Spleen (tissue), 11 donors: ENCODE data around the gene CCDC47. TPM values are rescaled to one million over a fixed set of nuclear protein-coding genes. Genes with fewer than 3 reads are reported as not detected.

Source experiments
- DNase-seq: peaks from one replicate; pipeline ENCODE4 v3.0.0-alpha.2; 2020
- H3K27ac ChIP-seq, 8 donors: fragments of 200-600 bp; sonication (generic) in 7 of 8; 1 replicate in 4 of 8; 2 replicates in 4 of 8; pipeline versions ENCODE4 v1.5.0 to v1.8.0; 2016 to 2021; ENCODE audit warnings: inconsistent platforms in 4 of 8, mild to moderate bottlenecking in 4 of 8, moderate library complexity in 1 of 8
- H3K27me3 ChIP-seq, 7 donors: fragments of 200-600 bp; sonication (generic) in 6 of 7; replicated peaks in 1 of 7; 1 replicate in 4 of 7; 2 replicates in 3 of 7; pipeline versions ENCODE4 v1.5.0 to v1.8.0; 2016 to 2021; ENCODE audit warnings: inconsistent platforms in 3 of 7, mild to moderate bottlenecking in 1 of 7
- H3K36me3 ChIP-seq, 6 donors: fragments of 200-600 bp; sonication (generic) in 5 of 6; 1 replicate in 4 of 6; 2 replicates in 2 of 6; pipeline versions ENCODE4 v1.5.0 to v1.8.0; 2016 to 2021; ENCODE audit warnings: inconsistent platforms in 2 of 6
- H3K4me1 ChIP-seq, 6 donors: fragments of 200-600 bp; sonication (generic) in 5 of 6; 1 replicate in 3 of 6; 2 replicates in 3 of 6; pipeline versions ENCODE4 v1.5.0 to v1.8.0; 2016 to 2021; ENCODE audit warnings: inconsistent platforms in 3 of 6
- H3K4me3 ChIP-seq, 8 donors: fragments of 200-600 bp; sonication (generic) in 7 of 8; 1 replicate in 4 of 8; 2 replicates in 4 of 8; pipeline versions ENCODE4 v1.5.0 to v1.8.0; 2016 to 2021; ENCODE audit warnings: inconsistent platforms in 4 of 8, mild to moderate bottlenecking in 4 of 8, moderate library complexity in 2 of 8
- H3K9me3 ChIP-seq, 8 donors: fragments of 200-600 bp; sonication (generic) in 7 of 8; 1 replicate in 4 of 8; 2 replicates in 4 of 8; pipeline versions ENCODE4 v1.5.0 to v1.8.0; 2016 to 2021; ENCODE audit warnings: inconsistent platforms in 4 of 8
- CTCF ChIP-seq, 11 experiments: fragments of 200-600 bp in 7 of 11; fragments of 450-650 bp in 4 of 11; sonication (generic) in 4 of 11; IDR thresholded peaks in 8 of 11; conservative IDR thresholded peaks in 3 of 11; 1 replicate in 7 of 11; 2 replicates in 4 of 11; pipeline versions ENCODE4 v1.4.0 to v1.8.0; 2016 to 2021; ENCODE audit warnings: antibody characterized with exemption in 11 of 11, inconsistent platforms in 4 of 11, mild to moderate bottlenecking in 1 of 11
- POLR2A ChIP-seq, 3 donors: fragments of 450-650 bp; IDR thresholded peaks; one replicate each; pipeline ENCODE4 v1.5.1; 2017; ENCODE audit warnings: antibody characterized with exemption in 3 of 3, mild to moderate bottlenecking in 1 of 3
- POLR2AphosphoS5 ChIP-seq, 3 donors: sonication (generic); formaldehyde crosslinking; IDR thresholded peaks; one replicate each; pipeline ENCODE4 v1.5.1; 2017; ENCODE audit warnings: antibody characterized with exemption in 3 of 3
- WGBS, 5 donors: extraction: QIAGEN DNeasy Blood & Tissue Kit in 3 of 5; methylation state at CpG; one replicate each; pipeline versions ENCODE4 v1.1.5 to v1.1.7; 2013 to 2018; 5-methylcytosine and 5-hydroxymethylcytosine counted together
- intact Hi-C: fragments of 100-400 bp; cut with DNase I; formaldehyde crosslinking; loops from one replicate; pipeline ENCODE4 v1.15.0; 2023; ENCODE audit warnings: low total_unique reads
- polyA plus RNA-seq, 3 donors: library from polyadenylated mRNA; stranded (reverse); fragments of 200-250 nt; gene quantifications; one replicate each; pipeline ENCODE4 v1.2.1, GENCODE V29; 2013
- total RNA-seq, 7 donors: library from RNA; depleted of rRNA in 3 of 7; stranded (reverse); fragments of >200 nt in 3 of 7; fragmentation: NEBNext Ultra II Directional in 4 of 7; extraction: Animal tissue kit (Norgen Biotek cat#: 25700) in 4 of 7; gene quantifications; one replicate each; pipeline versions ENCODE4 v1.1.0 to v1.2.1, GENCODE V29; 2016 to 2021
- donor health status: healthy with polysubstance abuse.
- donor health status: DM: no; HTN: no; CAD: no; lungs with moderate emphysema.
- donor health status: DM: no; HTN: no; CAD: no.
- donor health status: Bipolar disorder and iron deficiency.
- donor health status: healthy.
- donor health status: DM: no; HTN: no; CAD: no.
- donor health status: DM: yes; HTN: yes; CAD: no.

Gene CCDC47
- total and polyA plus RNA-seq, 10 donors, result 8.9 to 74.0 (median 51.5) TPM

DNA sequence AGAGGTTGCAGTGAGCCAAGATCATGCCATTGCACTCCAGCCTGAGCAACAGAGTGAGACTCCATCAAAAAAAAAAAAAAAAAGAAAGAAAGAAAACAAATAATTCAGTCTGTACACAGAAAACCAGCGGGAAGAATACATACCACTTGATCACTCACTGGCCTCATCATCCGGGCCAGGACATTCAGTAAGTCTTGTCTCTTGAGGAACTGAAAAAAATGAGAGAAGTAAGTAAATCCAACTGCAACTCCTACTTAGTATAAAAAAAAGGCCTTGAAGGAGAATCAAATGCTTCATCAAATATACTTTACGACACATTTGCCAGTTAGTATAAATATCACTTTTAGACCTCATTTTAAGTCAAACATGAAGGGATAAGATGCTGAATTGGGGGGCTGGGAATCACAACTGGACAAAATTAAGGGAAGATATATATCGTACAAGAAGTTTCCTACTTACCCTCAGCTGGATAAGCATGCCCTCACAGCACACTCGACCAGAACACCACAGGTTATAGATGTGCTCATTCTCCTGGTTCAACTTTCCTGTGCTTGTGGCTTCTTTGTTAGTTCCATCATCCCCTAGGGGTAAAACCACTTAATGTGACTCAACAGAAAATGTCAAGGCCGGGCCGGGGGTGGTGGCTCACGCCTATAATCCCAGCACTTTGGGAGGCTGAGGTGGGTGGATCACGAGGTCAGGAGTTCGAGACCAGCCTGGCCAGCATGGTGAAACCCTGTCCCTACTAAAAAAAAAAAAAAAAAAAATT, 12.4 kb downstream of the CCDC47 start:
- no peak overlapping the region for H3K4me3 ChIP-seq
- no peaks in the 10 kb centered on the region for H3K9me3 ChIP-seq
- no peak for DNase-seq
- 61 to 72% (median 70%) methylated on average over 10 of the region's 10 CpGs for WGBS, 5 donors
- H3K27me3 ChIP-seq, result no peaks in the 10 kb centered on the region
- no peak for TF ChIP-seq POLR2AphosphoS5 (IDR thresholded peaks at IDR 0.05)
- TF ChIP-seq CTCF (IDR thresholded peaks at IDR 0.05 in 8 of 11, conservative IDR thresholded peaks at IDR 0.05 in 3 of 11), result no peak
- H3K4me1 ChIP-seq, result peaks cover 0 to 49% (median 22%) of the 10 kb centered on the region in 6 donors
- intact Hi-C loops, result no loop called here
- peak overlapping the region in 7 of 8 donors; percentile 1 to 75 (median 45) for H3K27ac ChIP-seq
- H3K36me3 ChIP-seq, result peaks cover 3 to 97% (median 74%) of the 10 kb centered on the region in 6 donors

- no peak overlapping the region for H3K27ac ChIP-seq
- intact Hi-C loops, result no loop called here
- H3K36me3 ChIP-seq, result peaks cover 3 to 97% (median 74%) of the 10 kb centered on the region in 6 donors
- TF ChIP-seq POLR2A (IDR thresholded peaks at IDR 0.05), result no peak
- TF ChIP-seq POLR2AphosphoS5 (IDR thresholded peaks at IDR 0.05), result no peak
- no peak for TF ChIP-seq CTCF (IDR thresholded peaks at IDR 0.05 in 8 of 11, conservative IDR thresholded peaks at IDR 0.05 in 3 of 11)
- WGBS, 5 donors, result 85 to 95% (median 91%) methylated on average over 2 of the region's 2 CpGs
- no peaks in the 10 kb centered on the region for H3K9me3 ChIP-seq
- peaks cover 0 to 54% (median 21%) of the 10 kb centered on the region in 6 donors for H3K4me1 ChIP-seq
- no peaks in the 10 kb centered on the region for H3K27me3 ChIP-seq
- H3K4me3 ChIP-seq, result no peak overlapping the region
- DNase-seq, result no peak
These were observed 15.0 kb downstream of the CCDC47 start for GRCh38 chr17:63758428-63758827.

DNA sequence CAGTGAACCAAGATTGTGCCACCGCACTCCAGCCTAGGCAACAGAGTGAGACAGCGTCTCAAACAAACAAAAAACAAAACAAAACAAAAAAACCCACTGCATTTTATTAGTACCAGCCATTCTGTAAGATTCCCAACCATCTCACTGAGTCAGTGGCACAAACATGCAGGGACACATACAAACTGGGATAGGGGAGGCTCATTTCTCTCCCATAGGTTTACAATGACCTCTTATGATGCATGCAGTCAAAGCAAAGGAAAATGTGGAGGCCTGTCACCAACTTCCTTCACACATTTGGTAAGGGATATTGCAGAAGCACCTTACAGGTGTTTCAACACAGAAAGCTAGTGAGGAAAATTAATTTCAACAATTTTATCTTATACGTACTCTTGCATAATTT, 19.4 kb downstream of the CCDC47 start:
- Histone ChIP-seq H3K4me3 (no peak overlapping the region), H3K9me3 (no peaks in the 10 kb centered on the region), H3K27me3 (no peaks in the 10 kb centered on the region), H3K4me1 (peaks cover 0 to 48% (median 14%) of the 10 kb centered on the region in 6 donors), H3K27ac (peak overlapping the region in 6 of 8 donors; percentile 35 to 79 (median 61)), H3K36me3 (peaks cover 0 to 99% (median 76%) of the 10 kb centered on the region in 6 donors)
- WGBS, 5 donors, result 62 to 90% (median 85%) methylated on average over 3 of the region's 3 CpGs
- no peak for TF ChIP-seq POLR2AphosphoS5 (IDR thresholded peaks at IDR 0.05)
- no peak for TF ChIP-seq POLR2A (IDR thresholded peaks at IDR 0.05)
- TF ChIP-seq CTCF (IDR thresholded peaks at IDR 0.05 in 8 of 11, conservative IDR thresholded peaks at IDR 0.05 in 3 of 11), result no peak
- no peak for DNase-seq
- intact Hi-C loops, result no loop called here

- H3K4me1 ChIP-seq, result peaks cover 0 to 48% (median 14%) of the 10 kb centered on the region in 6 donors
- peak overlapping the region in 7 of 8 donors; percentile 18 to 79 (median 58) for H3K27ac ChIP-seq
- no peaks in the 10 kb centered on the region for H3K9me3 ChIP-seq
- 75 to 96% (median 89%) methylated on average over 1 of the region's 1 CpG for WGBS, 5 donors
- no peak for DNase-seq
- no peak overlapping the region for H3K4me3 ChIP-seq
- TF ChIP-seq POLR2AphosphoS5 (IDR thresholded peaks at IDR 0.05) (no peak), POLR2A (IDR thresholded peaks at IDR 0.05) (no peak), CTCF (IDR thresholded peaks at IDR 0.05 in 8 of 11, conservative IDR thresholded peaks at IDR 0.05 in 3 of 11) (no peak)
- H3K27me3 ChIP-seq, result no peaks in the 10 kb centered on the region
- peaks cover 0 to 99% (median 79%) of the 10 kb centered on the region in 6 donors for H3K36me3 ChIP-seq
- intact Hi-C loops, result no loop called here
These were observed 20.2 kb downstream of the CCDC47 start for GRCh38 chr17:63753215-63753614.
